K562 (cell line): ENCODE measurements around the gene TEX264.

ENCODE experiments used
- CBX8 ChIP-seq: fragments of 200-600 bp; sonication (generic); IDR thresholded peaks from 2 replicates; pipeline ENCODE4 v1.6.1; 2012; ENCODE audit warnings: borderline replicate concordance, mixed run types, low read depth, mild to moderate bottlenecking, moderate library complexity, mixed read lengths, low read length, control low read depth, inconsistent platforms; ENCODE audit not compliant: poor library complexity, severe bottlenecking; ENCODE audit errors: extremely low read depth
- CTCF ChIP-seq, 3 experiments: IDR thresholded peaks in 2 of 3; conservative IDR thresholded peaks in 1 of 3; 2 replicates each; pipeline ENCODE4 v1.5.1; 2011 to 2012; ENCODE audit warnings: low read length in 3 of 3, mild to moderate bottlenecking in 3 of 3, control low read depth in 2 of 3, improper control_type of control experiment in 1 of 3, inconsistent platforms in 1 of 3, low read depth in 1 of 3, mixed read lengths in 1 of 3, moderate library complexity in 1 of 3; ENCODE audit not compliant: insufficient read depth in 2 of 3
- ELF4 ChIP-seq: fragments of 450-650 bp; formaldehyde crosslinking; IDR thresholded peaks from 2 replicates; pipeline ENCODE4 v1.4.0; 2022; ENCODE audit warnings: missing genetic modification characterization
- FOXJ3 ChIP-seq: sonication (generic); formaldehyde crosslinking; IDR thresholded peaks from 2 replicates; pipeline ENCODE4 v1.4.0; 2020; ENCODE audit warnings: mild to moderate bottlenecking, missing genetic modification reagents
- MLLT1 ChIP-seq, 2 experiments: fragments of 450-650 bp; IDR thresholded peaks; 2 replicates each; pipeline ENCODE4 v1.6.1; 2016
- PTRF ChIP-seq: fragments of 450-650 bp; IDR thresholded peaks from 2 replicates; pipeline ENCODE4 v1.6.1; 2016; ENCODE audit warnings: mild to moderate bottlenecking, missing genetic modification characterization, missing compliant biosample characterization
- SRSF1 ChIP-seq: fragments of 200-400 bp; formaldehyde crosslinking; IDR thresholded peaks from 2 replicates; pipeline ENCODE4 v1.6.1; 2017; ENCODE audit warnings: mild to moderate bottlenecking, low read depth, low read length, moderate library complexity
- TAF1 ChIP-seq: IDR thresholded peaks from 2 replicates; pipeline ENCODE4 v1.6.1; 2011; ENCODE audit warnings: mild to moderate bottlenecking, low read length, moderate library complexity; ENCODE audit not compliant: insufficient read depth, control insufficient read depth, severe bottlenecking; ENCODE audit errors: extremely low read depth
- TF ChIP-seq, protein P1 (sequence below): sonication (generic); formaldehyde crosslinking; IDR thresholded peaks from 2 replicates; pipeline ENCODE4 v1.5.0; 2020; ENCODE audit warnings: missing genetic modification reagents
- TF ChIP-seq, protein P2 (sequence below): IDR thresholded peaks from 2 replicates; pipeline ENCODE4 v1.6.1; 2014; ENCODE audit warnings: antibody characterized with exemption
- TF ChIP-seq, protein P3 (sequence below): fragments of 250-450 bp; sonication (Bioruptor Pico); IDR thresholded peaks from 2 replicates; pipeline ENCODE4 v1.4.0; 2020; ENCODE audit warnings: mild to moderate bottlenecking, moderate library complexity

DNA sequence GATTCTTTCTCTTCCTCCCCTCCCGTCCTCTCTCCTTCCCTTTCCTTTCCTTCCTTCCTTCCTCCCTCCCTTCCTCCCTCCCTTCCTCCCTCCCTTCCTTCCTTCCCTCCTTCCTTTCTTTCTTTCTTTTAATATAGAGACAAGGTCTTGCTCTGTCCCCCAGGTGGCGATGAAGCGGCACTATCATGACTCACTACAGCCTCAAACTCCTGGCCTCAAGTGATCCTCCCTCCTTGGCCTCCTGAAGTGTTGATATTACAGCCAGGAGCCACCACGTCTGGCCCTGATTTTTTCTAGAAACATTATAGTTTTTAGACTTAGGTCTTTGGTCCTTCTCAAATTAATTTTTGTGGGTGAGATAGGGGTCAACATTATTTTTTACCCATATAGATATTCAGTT is 51.3 kb downstream of the TEX264 start:
- TF ChIP-seq FOXJ3 (CRISPR knock-in tag) = no peak
- TF ChIP-seq, protein P1, sequence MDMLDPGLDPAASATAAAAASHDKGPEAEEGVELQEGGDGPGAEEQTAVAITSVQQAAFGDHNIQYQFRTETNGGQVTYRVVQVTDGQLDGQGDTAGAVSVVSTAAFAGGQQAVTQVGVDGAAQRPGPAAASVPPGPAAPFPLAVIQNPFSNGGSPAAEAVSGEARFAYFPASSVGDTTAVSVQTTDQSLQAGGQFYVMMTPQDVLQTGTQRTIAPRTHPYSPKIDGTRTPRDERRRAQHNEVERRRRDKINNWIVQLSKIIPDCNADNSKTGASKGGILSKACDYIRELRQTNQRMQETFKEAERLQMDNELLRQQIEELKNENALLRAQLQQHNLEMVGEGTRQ (CRISPR knock-in tag) = no peak
- no peak for TF ChIP-seq MLLT1 (IDR thresholded peaks at IDR 0.05)
- TF ChIP-seq SRSF1 = no peak
- TF ChIP-seq, protein P2, sequence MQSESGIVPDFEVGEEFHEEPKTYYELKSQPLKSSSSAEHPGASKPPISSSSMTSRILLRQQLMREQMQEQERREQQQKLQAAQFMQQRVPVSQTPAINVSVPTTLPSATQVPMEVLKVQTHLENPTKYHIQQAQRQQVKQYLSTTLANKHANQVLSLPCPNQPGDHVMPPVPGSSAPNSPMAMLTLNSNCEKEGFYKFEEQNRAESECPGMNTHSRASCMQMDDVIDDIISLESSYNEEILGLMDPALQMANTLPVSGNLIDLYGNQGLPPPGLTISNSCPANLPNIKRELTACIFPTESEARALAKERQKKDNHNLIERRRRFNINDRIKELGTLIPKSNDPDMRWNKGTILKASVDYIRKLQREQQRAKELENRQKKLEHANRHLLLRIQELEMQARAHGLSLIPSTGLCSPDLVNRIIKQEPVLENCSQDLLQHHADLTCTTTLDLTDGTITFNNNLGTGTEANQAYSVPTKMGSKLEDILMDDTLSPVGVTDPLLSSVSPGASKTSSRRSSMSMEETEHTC = no peak
- TF ChIP-seq, protein P3, sequence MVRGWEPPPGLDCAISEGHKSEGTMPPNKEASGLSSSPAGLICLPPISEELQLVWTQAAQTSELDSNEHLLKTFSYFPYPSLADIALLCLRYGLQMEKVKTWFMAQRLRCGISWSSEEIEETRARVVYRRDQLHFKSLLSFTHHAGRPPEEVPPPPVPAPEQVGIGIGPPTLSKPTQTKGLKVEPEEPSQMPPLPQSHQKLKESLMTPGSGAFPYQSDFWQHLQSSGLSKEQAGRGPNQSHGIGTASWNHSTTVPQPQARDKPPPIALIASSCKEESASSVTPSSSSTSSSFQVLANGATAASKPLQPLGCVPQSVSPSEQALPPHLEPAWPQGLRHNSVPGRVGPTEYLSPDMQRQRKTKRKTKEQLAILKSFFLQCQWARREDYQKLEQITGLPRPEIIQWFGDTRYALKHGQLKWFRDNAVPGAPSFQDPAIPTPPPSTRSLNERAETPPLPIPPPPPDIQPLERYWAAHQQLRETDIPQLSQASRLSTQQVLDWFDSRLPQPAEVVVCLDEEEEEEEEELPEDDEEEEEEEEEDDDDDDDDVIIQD (CRISPR knock-in tag) = no peak
- no peak for TF ChIP-seq PTRF (tag)
- no peak for TF ChIP-seq CBX8
- no peak for TF ChIP-seq ELF4 (CRISPR knock-in tag)
- peak; percentile 9 to 28 (median 23); a peak in 3 of 6 replicates for TF ChIP-seq CTCF (IDR thresholded peaks at IDR 0.05 in 2 of 3, conservative IDR thresholded peaks at IDR 0.05 in 1 of 3; ENCODE audit: insufficient read depth in 2 of 3, low read depth in 1 of 3, low read length in 3 of 3)
- no peak for TF ChIP-seq TAF1
